Gastrocnemius medialis (tissue), 4 donors: ENCODE data around the gene PFDN5.
"Not testable (repeated sequence)": the region's sequence is repeated elsewhere in the genome, so short reads cannot be mapped to it uniquely, and the experiment has no call there.

ENCODE experiments used
- POLR2A ChIP-seq, 2 donors: fragments of 450-650 bp; IDR thresholded peaks; one replicate each; pipeline ENCODE4 v1.6.1; 2017; ENCODE audit warnings: antibody characterized with exemption in 2 of 2, mild to moderate bottlenecking in 2 of 2, moderate library complexity in 2 of 2
- TF ChIP-seq, protein P1 (sequence below), 5 experiments: fragments of 450-650 bp in 3 of 5; fragments of 200-600 bp in 2 of 5; sonication (generic) in 2 of 5; IDR thresholded peaks in 4 of 5; conservative IDR thresholded peaks in 1 of 5; 1 replicate in 4 of 5; 2 replicates in 1 of 5; pipeline ENCODE4 v1.5.1; 2016 to 2019; ENCODE audit warnings: antibody characterized with exemption in 5 of 5, mild to moderate bottlenecking in 3 of 5, moderate library complexity in 3 of 5

DNA sequence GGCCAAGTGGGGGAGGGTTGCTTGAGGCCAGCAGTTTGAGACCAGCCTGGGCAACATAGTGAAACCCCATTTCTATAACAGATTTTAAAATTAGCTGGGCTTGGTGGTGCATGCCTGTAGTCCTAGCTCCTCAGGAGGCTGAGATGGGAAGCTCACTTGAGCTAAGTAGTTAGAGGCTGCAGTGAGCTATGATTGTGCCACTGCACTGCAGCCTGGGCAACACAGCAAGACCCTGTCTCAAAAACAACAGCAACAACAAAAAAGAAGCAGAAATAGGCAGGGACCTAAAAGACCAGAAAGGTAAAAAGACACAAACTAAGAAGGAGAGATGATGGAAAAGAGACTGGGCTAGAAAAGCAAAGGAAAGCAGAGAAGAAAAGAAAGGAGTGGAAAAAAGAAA lies 37.0 kb downstream of the PFDN5 start:
- TF ChIP-seq, protein P1, sequence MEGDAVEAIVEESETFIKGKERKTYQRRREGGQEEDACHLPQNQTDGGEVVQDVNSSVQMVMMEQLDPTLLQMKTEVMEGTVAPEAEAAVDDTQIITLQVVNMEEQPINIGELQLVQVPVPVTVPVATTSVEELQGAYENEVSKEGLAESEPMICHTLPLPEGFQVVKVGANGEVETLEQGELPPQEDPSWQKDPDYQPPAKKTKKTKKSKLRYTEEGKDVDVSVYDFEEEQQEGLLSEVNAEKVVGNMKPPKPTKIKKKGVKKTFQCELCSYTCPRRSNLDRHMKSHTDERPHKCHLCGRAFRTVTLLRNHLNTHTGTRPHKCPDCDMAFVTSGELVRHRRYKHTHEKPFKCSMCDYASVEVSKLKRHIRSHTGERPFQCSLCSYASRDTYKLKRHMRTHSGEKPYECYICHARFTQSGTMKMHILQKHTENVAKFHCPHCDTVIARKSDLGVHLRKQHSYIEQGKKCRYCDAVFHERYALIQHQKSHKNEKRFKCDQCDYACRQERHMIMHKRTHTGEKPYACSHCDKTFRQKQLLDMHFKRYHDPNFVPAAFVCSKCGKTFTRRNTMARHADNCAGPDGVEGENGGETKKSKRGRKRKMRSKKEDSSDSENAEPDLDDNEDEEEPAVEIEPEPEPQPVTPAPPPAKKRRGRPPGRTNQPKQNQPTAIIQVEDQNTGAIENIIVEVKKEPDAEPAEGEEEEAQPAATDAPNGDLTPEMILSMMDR (IDR thresholded peaks at IDR 0.05 in 4 of 5, conservative IDR thresholded peaks at IDR 0.05 in 1 of 5) = not testable (repeated sequence)
- TF ChIP-seq POLR2A (IDR thresholded peaks at IDR 0.05) = not testable (repeated sequence)
